Activated CD8-positive, alpha-beta memory T cell treated with anti-CD3 and anti-CD28 coated beads, Interleukin-2, amount 50 U/mL, for 1 hour (primary cell): Measurements from ENCODE around the gene MAP7.
"Not testable (repeated sequence)": the region's sequence is repeated elsewhere in the genome, so short reads cannot be mapped to it uniquely, and the experiment has no call there.

Experiments used
- DNase-seq: peaks from one replicate; pipeline ENCODE4 v3.0.0-alpha.2; 2020; ENCODE audit errors: extremely low read depth

Gene MAP7

GRCh38 chr6:136550330-136551071, at the start of gene MAP7:
Gene MAP7, minus strand, starts transcription at chr6:136550422. Its CDS starts 14 bp downstream, at chr6:136550408.
- DNase-seq = no peak

GRCh38 chr6:136599329-136600011, 49.2 kb upstream of the MAP7 start:
- no peak for DNase-seq

- no peak for DNase-seq
Measured at GRCh38 chr6:136598048-136598447, 47.8 kb upstream of the MAP7 start.

GRCh38 chr6:136594671-136595070, 44.4 kb upstream of the MAP7 start:
- no peak for DNase-seq

GRCh38 chr6:136593748-136594490, 43.7 kb upstream of the MAP7 start:
- DNase-seq = no peak

GRCh38 chr6:136592930-136593673, 42.9 kb upstream of the MAP7 start:
- no peak for DNase-seq

GRCh38 chr6:136591617-136592016, 41.4 kb upstream of the MAP7 start:
- no peak for DNase-seq

GRCh38 chr6:136590846-136591245, 40.6 kb upstream of the MAP7 start:
- not testable (repeated sequence) for DNase-seq

GRCh38 chr6:136587527-136587926, 37.3 kb upstream of the MAP7 start:
- DNase-seq = no peak

GRCh38 chr6:136586295-136586694, 36.1 kb upstream of the MAP7 start:
- DNase-seq = no peak

- DNase-seq = not testable (repeated sequence)
Measured at GRCh38 chr6:136585523-136585922, 35.3 kb upstream of the MAP7 start.

GRCh38 chr6:136584290-136584689, 34.1 kb upstream of the MAP7 start:
- not testable (repeated sequence) for DNase-seq

GRCh38 chr6:136582711-136583471, 32.7 kb upstream of the MAP7 start:
- DNase-seq = no peak

- no peak for DNase-seq
Measured at GRCh38 chr6:136579800-136580199, 29.6 kb upstream of the MAP7 start.

GRCh38 chr6:136576821-136577220, 26.6 kb upstream of the MAP7 start:
- DNase-seq = no peak

- DNase-seq = no peak
Measured at GRCh38 chr6:136571496-136571895, 21.3 kb upstream of the MAP7 start.

GRCh38 chr6:136571065-136571464, 20.8 kb upstream of the MAP7 start:
- no peak for DNase-seq

- no peak for DNase-seq
Measured at GRCh38 chr6:136568129-136568528, 17.9 kb upstream of the MAP7 start.

- no peak for DNase-seq
Measured at GRCh38 chr6:136567688-136568087, 17.5 kb upstream of the MAP7 start.

- DNase-seq = no peak
Measured at GRCh38 chr6:136566851-136567250, 16.6 kb upstream of the MAP7 start.

GRCh38 chr6:136566007-136566487, 15.8 kb upstream of the MAP7 start:
- no peak for DNase-seq
